ENCODE measurements around the gene ARPC4.

GRCh38 chr3:9841015-9841414 lies 48.1 kb downstream of the ARPC4 start:
- TF ChIP-seq, protein P1, sequence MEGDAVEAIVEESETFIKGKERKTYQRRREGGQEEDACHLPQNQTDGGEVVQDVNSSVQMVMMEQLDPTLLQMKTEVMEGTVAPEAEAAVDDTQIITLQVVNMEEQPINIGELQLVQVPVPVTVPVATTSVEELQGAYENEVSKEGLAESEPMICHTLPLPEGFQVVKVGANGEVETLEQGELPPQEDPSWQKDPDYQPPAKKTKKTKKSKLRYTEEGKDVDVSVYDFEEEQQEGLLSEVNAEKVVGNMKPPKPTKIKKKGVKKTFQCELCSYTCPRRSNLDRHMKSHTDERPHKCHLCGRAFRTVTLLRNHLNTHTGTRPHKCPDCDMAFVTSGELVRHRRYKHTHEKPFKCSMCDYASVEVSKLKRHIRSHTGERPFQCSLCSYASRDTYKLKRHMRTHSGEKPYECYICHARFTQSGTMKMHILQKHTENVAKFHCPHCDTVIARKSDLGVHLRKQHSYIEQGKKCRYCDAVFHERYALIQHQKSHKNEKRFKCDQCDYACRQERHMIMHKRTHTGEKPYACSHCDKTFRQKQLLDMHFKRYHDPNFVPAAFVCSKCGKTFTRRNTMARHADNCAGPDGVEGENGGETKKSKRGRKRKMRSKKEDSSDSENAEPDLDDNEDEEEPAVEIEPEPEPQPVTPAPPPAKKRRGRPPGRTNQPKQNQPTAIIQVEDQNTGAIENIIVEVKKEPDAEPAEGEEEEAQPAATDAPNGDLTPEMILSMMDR (IDR thresholded peaks at IDR 0.05), result no peak
- TF ChIP-seq POLR2A (IDR thresholded peaks at IDR 0.05) (no peak), POLR2AphosphoS5 (IDR thresholded peaks at IDR 0.05) (no peak)
